Adipose tissue (tissue), 3 donors: Measurements from ENCODE around the gene HS1BP3. TPM values are rescaled to one million over a fixed set of nuclear protein-coding genes. Genes with fewer than 3 reads are reported as not detected.

Experiments
- H3K27ac ChIP-seq: one replicate; pipeline ENCODE4 v1.5.1; 2013; ENCODE audit warnings: low read depth, low read length
- WGBS, 3 donors: extraction: QIAGEN DNeasy Blood & Tissue Kit; methylation state at CpG; one replicate each; pipeline ENCODE4 v1.1.7; 2013; 5-methylcytosine and 5-hydroxymethylcytosine counted together
- polyA plus RNA-seq, 3 donors: library from polyadenylated mRNA; stranded (reverse); fragments of 200-250 nt; gene quantifications; one replicate each; pipeline ENCODE4 v1.2.3, GENCODE V29; 2013
- donor health status: healthy with polysubstance abuse.
- donor health status: Bipolar disorder and iron deficiency.
- donor health status: healthy.

Gene HS1BP3
- polyA plus RNA-seq, 3 donors: 11.9 to 25.1 (median 14.8) TPM

DNA sequence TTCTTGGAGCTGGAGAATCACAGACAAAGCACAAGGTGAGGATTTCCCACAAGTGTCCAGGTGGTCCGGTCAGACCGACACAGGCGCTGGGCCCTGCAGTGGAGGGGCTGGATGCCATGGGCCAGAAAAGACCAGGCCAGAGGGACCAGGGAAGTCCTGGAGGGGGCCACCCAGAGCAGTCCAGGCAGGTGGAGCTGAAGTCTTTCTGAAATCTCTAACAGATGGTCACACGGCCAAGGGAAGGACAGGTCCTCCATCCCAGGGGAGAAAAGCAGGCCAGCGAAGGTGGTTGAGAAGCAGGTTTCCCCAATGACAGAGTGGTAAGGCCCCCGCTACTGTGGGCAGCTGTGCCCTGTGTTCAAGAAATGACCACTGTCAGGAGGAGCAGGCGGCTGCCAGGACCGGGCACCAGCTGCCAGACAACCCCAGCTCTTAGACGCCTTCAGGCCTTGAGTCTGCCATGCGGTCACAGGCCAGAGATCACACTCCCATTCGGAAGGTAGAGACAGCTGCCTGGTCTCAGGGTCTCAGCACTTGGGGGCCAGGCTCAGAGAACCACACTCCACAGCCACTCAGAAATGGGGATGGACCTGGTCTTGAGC is 25.9 kb downstream of the HS1BP3 start:
- no peak overlapping the region for H3K27ac ChIP-seq
- 83 to 86% (median 85%) methylated on average over 11 of the region's 11 CpGs for WGBS, 3 donors

- no peak overlapping the region for H3K27ac ChIP-seq
- 87 to 91% (median 90%) methylated on average over 20 of the region's 20 CpGs for WGBS, 3 donors
Observed at GRCh38 chr2:20624156-20624883, 26.6 kb downstream of the HS1BP3 start.

GRCh38 chr2:20623741-20624155 is 27.1 kb downstream of the HS1BP3 start:
- WGBS, 3 donors: 82 to 88% (median 87%) methylated on average over 7 of the region's 7 CpGs
- no peak overlapping the region for H3K27ac ChIP-seq

DNA sequence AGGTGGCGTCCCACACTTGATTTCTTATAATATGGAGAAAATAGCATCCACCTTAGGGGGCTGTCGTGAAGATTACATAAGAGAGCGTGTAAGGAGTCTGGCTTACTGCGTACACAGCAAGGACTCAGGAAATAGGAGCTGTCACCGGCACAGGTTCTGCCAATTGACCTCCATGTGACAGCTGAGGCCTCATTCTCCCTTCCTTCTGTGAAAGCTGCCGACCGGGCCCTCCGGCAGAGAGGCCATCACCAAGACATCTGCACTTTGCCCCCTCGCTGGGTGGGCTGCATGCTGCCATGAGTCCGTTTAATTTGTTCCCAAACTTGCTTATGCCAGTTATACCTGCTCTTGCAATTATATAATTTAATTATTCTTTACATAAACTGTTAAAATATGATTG is 27.7 kb downstream of the HS1BP3 start:
- H3K27ac ChIP-seq: no peak overlapping the region
- 83 to 88% (median 87%) methylated on average over 10 of the region's 10 CpGs for WGBS, 3 donors

- WGBS, 3 donors: 79 to 87% (median 80%) methylated on average over 10 of the region's 10 CpGs
- no peak overlapping the region for H3K27ac ChIP-seq
Observed at GRCh38 chr2:20622731-20623130, 28.2 kb downstream of the HS1BP3 start.

- H3K27ac ChIP-seq: no peak overlapping the region
Observed at GRCh38 chr2:20622296-20622686, 28.6 kb downstream of the HS1BP3 start.

GRCh38 chr2:20621366-20622295 is 29.3 kb downstream of the HS1BP3 start:
- no peak overlapping the region for H3K27ac ChIP-seq
- 84 to 85% (median 85%) methylated on average over 12 of the region's 12 CpGs for WGBS, 3 donors

More at GRCh38 chr2:20622296-20622686, 28.6 kb downstream of the HS1BP3 start:
- WGBS, 3 donors: 90 to 94% (median 94%) methylated on average over 11 of the region's 11 CpGs

GRCh38 chr2:20620696-20621365 is 30.1 kb downstream of the HS1BP3 start:
- WGBS, 3 donors: 80 to 82% (median 82%) methylated on average over 4 of the region's 4 CpGs
- H3K27ac ChIP-seq: no peak overlapping the region

- WGBS, 3 donors: 89 to 96% (median 92%) methylated on average over 8 of the region's 8 CpGs
- H3K27ac ChIP-seq: no peak overlapping the region
Observed at GRCh38 chr2:20620271-20620681, 30.6 kb downstream of the HS1BP3 start.

- no peak overlapping the region for H3K27ac ChIP-seq
- 80 to 85% (median 84%) methylated on average over 13 of the region's 13 CpGs for WGBS, 3 donors
Observed at GRCh38 chr2:20619624-20620024, 31.3 kb downstream of the HS1BP3 start.

- peak overlapping the region; percentile 77 for H3K27ac ChIP-seq
- 71 to 80% (median 71%) methylated on average over 15 of the region's 15 CpGs for WGBS, 3 donors
Observed at GRCh38 chr2:20618886-20619521, 31.9 kb downstream of the HS1BP3 start.

GRCh38 chr2:20618468-20618885 is 32.4 kb downstream of the HS1BP3 start:
- peak overlapping the region; percentile 77 for H3K27ac ChIP-seq
- WGBS, 3 donors: 38 to 64% (median 47%) methylated on average over 10 of the region's 10 CpGs

- H3K27ac ChIP-seq: peak overlapping the region; percentile 45
- WGBS, 3 donors: 26 to 40% (median 39%) methylated on average over 14 of the region's 14 CpGs
Observed at GRCh38 chr2:20617892-20618467, 32.9 kb downstream of the HS1BP3 start.

- WGBS, 3 donors: 21 to 45% (median 23%) methylated on average over 8 to 10 of the region's 10 CpGs
- H3K27ac ChIP-seq: peak overlapping the region; percentile 45
Observed at GRCh38 chr2:20617081-20617575, 33.8 kb downstream of the HS1BP3 start.

DNA sequence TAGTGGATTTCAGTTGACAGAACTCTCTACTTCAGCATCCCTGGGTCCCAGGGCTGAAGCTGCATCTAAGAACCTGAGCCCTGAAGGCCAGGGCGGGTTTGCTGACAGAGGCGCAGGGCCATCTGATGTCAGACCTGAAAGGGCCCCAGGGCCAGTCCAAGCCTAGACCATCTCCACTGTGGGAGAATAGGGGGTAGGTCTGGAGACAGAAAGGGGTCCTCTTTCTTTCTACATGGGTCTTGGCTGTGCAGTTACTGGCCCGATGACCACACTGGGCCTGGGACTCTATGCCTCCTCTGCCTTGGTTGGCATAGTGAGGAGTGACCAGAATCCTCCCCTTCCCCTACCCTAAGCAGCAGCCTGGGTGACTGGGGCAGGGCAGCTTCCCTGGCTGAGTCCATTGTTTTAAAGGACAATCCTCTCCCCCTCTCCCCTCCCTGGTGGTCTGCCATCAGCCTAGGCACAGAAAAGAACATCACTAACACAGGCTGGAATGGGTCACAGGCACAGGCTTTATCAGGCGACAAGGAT is 34.5 kb downstream of the HS1BP3 start:
- 81 to 91% (median 89%) methylated on average over 4 of the region's 4 CpGs for WGBS, 3 donors
- peak overlapping the region; percentile 44 for H3K27ac ChIP-seq

DNA sequence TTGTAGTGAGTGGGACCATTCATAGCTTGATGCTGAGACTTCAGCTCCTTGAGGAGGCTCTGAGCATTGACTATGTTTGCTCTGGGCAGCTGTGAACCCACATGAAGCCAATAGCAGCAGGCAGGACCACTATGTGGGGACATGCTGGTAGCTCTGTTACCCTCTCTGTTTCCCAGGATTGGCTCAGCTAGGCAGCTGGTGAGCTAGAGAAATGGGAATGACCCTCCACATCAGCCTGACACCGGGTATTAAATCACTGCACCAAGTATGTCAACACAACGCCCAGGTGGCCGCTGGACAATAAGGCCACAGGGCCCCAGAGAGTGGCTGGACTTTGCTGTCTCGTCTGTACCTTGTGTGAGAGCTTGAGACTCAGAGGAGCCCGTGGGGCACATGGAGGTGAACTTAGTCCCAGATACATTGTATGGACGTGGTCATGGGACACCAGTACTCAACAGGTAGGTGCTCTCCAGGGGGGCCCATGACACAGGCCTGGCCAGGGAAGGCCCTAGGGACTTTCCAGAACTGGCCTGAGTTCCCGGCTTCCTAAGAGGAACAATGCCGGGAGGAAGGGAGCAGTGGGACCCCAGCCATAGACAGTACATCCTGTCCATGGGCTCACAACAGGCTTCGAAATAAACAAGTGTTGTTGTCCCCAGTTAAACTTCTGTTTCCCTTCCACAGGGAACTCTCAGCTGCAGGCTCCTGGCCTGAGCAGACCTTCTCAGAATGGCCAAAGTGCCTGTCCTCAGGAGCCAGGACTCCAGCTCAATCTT is 35.2 kb downstream of the HS1BP3 start:
- H3K27ac ChIP-seq: no peak overlapping the region
- 53 to 76% (median 66%) methylated on average over 9 of the region's 9 CpGs for WGBS, 3 donors
